ENCODE results near the gene TM4SF5. TPM values are rescaled to one million over a fixed set of nuclear protein-coding genes. Genes with fewer than 3 reads are reported as not detected.

The TM4SF5 gene
- total and polyA plus RNA-seq, 10 of the 15 experiments (the other 5 are each of a cell fraction or from before 2014, with no cell fraction given) = 0.40 TPM; not detected in 9

- TF ChIP-seq SUPT20H (IDR thresholded peaks at IDR 0.05; ENCODE audit: borderline replicate concordance, control insufficient read depth, low read depth, low read length) (no peak), ASH2L (IDR thresholded peaks at IDR 0.05; ENCODE audit: borderline replicate concordance, low read depth) (no peak), ZSCAN29 (IDR thresholded peaks at IDR 0.05) (peak; percentile 40; the same call in 1 of the 2 replicates), ZNF207 (IDR thresholded peaks at IDR 0.05; ENCODE audit: borderline replicate concordance) (peak; percentile 77; the same call in 1 of the 2 replicates), NRF1 (conservative IDR thresholded peaks at IDR 0.05; ENCODE audit: low read depth, low read length) (no peak), DPF2 (IDR thresholded peaks at IDR 0.05) (peak; percentile 91), BHLHE40 (IDR thresholded peaks at IDR 0.05; ENCODE audit: borderline replicate concordance in 1 of 2, low read depth in 2 of 2, low read length in 1 of 2) (peak; percentile 50 to 81; a peak in 2 of 4 replicates), SREBF2 (IDR thresholded peaks at IDR 0.05; ENCODE audit: low read length) (no peak), MAX (IDR thresholded peaks at IDR 0.05; ENCODE audit: low read depth, low read length) (peak; percentile 61), E4F1 (IDR thresholded peaks at IDR 0.05; ENCODE audit: borderline replicate concordance, partially characterized antibody) (no peak), MYC (IDR thresholded peaks at IDR 0.05; ENCODE audit: insufficient read depth, insufficient read length, insufficient replicate concordance, low read length, severe bottlenecking) (no peak), PBX3 (IDR thresholded peaks at IDR 0.05; ENCODE audit: insufficient replicate concordance, low read depth, low read length) (no peak), PRDM15 (CRISPR knock-in tag; IDR thresholded peaks at IDR 0.05) (no peak), ZBTB11 (CRISPR knock-in tag; IDR thresholded peaks at IDR 0.05) (no peak), KDM1A (IDR thresholded peaks at IDR 0.05; ENCODE audit: borderline replicate concordance) (no peak), LARP7 (IDR thresholded peaks at IDR 0.05) (peak; percentile 100), ZNF24 (IDR thresholded peaks at IDR 0.05) (peak; percentile 71), SP1 (IDR thresholded peaks at IDR 0.05; ENCODE audit: low read depth, low read length) (no peak)
These were observed 18.4 kb downstream of the TM4SF5 start (continued) for GRCh38 chr17:4789951-4790704.

Measured in GM12878 (cell line).